IMR-90 (cell line): ENCODE measurements around the gene MEGF10. TPM values are rescaled to one million over a fixed set of nuclear protein-coding genes. Genes with fewer than 3 reads are reported as not detected.
A peak's percentile ranks its signal among the peaks of the same experiment; 100 is the strongest.

Experiments used
- ATAC-seq: fragments of 200-7000 bp; cut with Tn5 transposase; 2 replicates; pipeline ENCODE4 v1.9.1; 2020; ENCODE audit warnings: low read depth, mild to moderate bottlenecking, moderate library complexity
- BruUV-seq: library from RNA; stranded (reverse); fragments of 400-500 nt; replicated peaks from 2 replicates; lab custom pipeline; 2021; lab: Mats Ljungman, UMichigan
- CTCF ChIA-PET: fragments of 300-600 bp; formaldehyde crosslinking; extraction: SDS; loops from one replicate; lab custom pipeline; 2021; ENCODE audit warnings: antibody characterized with exemption; lab: Yijun Ruan, JAX
- POLR2A ChIA-PET: fragments of 300-600 bp; sonication (Branson Sonifier 250); formaldehyde crosslinking; loops from one replicate; lab custom pipeline; 2022; ENCODE audit warnings: antibody characterized with exemption; ENCODE audit not compliant: unreplicated experiment; lab: Charles Lee
- DNase-seq: peaks from one replicate; pipeline ENCODE4 v3.0.0; 2013
- H2AFZ ChIP-seq: replicated peaks from 2 replicates; pipeline ENCODE3; 2013; ENCODE audit warnings: low read length, mild to moderate bottlenecking; ENCODE audit not compliant: poor library complexity
- H2AK5ac ChIP-seq: 2 replicates; pipeline ENCODE4 v1.6.1; 2013; ENCODE audit warnings: low read depth, low read length, inconsistent platforms
- H2AK9ac ChIP-seq: replicated peaks from 2 replicates; pipeline ENCODE3; 2013; ENCODE audit warnings: mild to moderate bottlenecking, low read depth, low read length, moderate library complexity; ENCODE audit not compliant: poor library complexity
- H2BK120ac ChIP-seq: 2 replicates; pipeline ENCODE4 v1.6.1; 2013; ENCODE audit warnings: low read depth, low read length, inconsistent platforms
- H2BK15ac ChIP-seq: 3 replicates; pipeline ENCODE4 v1.6.1; 2013; ENCODE audit warnings: low read depth, low read length, inconsistent platforms
- H2BK20ac ChIP-seq: 2 replicates; pipeline ENCODE4 v1.6.1; 2013; ENCODE audit warnings: low read depth, mild to moderate bottlenecking, inconsistent platforms, low read length, moderate library complexity
- H2BK5ac ChIP-seq: 2 replicates; pipeline ENCODE4 v1.6.1; 2013; ENCODE audit warnings: mild to moderate bottlenecking, low read depth, low read length, inconsistent platforms; ENCODE audit not compliant: poor library complexity, severe bottlenecking
- H3K14ac ChIP-seq: replicated peaks from 2 replicates; pipeline ENCODE4 v1.6.1; 2013; ENCODE audit warnings: low read depth, low read length, inconsistent platforms
- H3K18ac ChIP-seq: 2 replicates; pipeline ENCODE4 v1.6.1; 2013; ENCODE audit warnings: low read depth, low read length, control low read depth
- H3K23ac ChIP-seq: 2 replicates; pipeline ENCODE4 v1.6.1; 2013; ENCODE audit warnings: low read depth, low read length, inconsistent platforms
- H3K27ac ChIP-seq: 2 replicates; pipeline ENCODE4 v1.5.1; 2013; ENCODE audit warnings: mild to moderate bottlenecking, control low read depth, low read length; ENCODE audit not compliant: insufficient read depth
- H3K27me3 ChIP-seq: 2 replicates; pipeline ENCODE4 v1.6.1; 2013; ENCODE audit warnings: low read length; ENCODE audit not compliant: control insufficient read depth, insufficient read depth
- H3K36me3 ChIP-seq: 2 replicates; pipeline ENCODE4 v1.6.1; 2013; ENCODE audit warnings: low read length, mixed read lengths; ENCODE audit not compliant: control insufficient read depth, insufficient read depth
- H3K4ac ChIP-seq: 2 replicates; pipeline ENCODE4 v1.6.1; 2013; ENCODE audit warnings: low read depth, low read length, inconsistent platforms
- H3K4me1 ChIP-seq: 2 replicates; pipeline ENCODE4 v1.6.1; 2013; ENCODE audit warnings: low read length, mixed read lengths; ENCODE audit not compliant: control insufficient read depth, insufficient read depth
- H3K4me2 ChIP-seq: 2 replicates; pipeline ENCODE4 v1.6.1; 2013; ENCODE audit warnings: low read depth, mild to moderate bottlenecking, control low read depth, low read length, moderate library complexity
- H3K4me3 ChIP-seq: 2 replicates; pipeline ENCODE4 v1.5.1; 2013; ENCODE audit warnings: low read depth, mild to moderate bottlenecking, control low read depth, low read length, moderate library complexity; ENCODE audit not compliant: insufficient read depth
- H3K56ac ChIP-seq: 2 replicates; pipeline ENCODE4 v1.6.1; 2013; ENCODE audit warnings: low read length, inconsistent platforms; ENCODE audit not compliant: insufficient read depth; ENCODE audit errors: extremely low read depth
- H3K79me1 ChIP-seq, 2 experiments: 2 replicates each; pipeline ENCODE4 v1.6.1; 2013; ENCODE audit warnings: low read length in 2 of 2, inconsistent platforms in 1 of 2, low read depth in 1 of 2
- H3K9ac ChIP-seq: 2 replicates; pipeline ENCODE4 v1.6.1; 2013; ENCODE audit warnings: low read depth, low read length, control low read depth
- H3K9me1 ChIP-seq: 2 replicates; pipeline ENCODE4 v1.6.1; 2013; ENCODE audit warnings: low read length, inconsistent platforms; ENCODE audit not compliant: insufficient read depth
- H3K9me3 ChIP-seq: 2 replicates; pipeline ENCODE4 v1.6.1; 2013; ENCODE audit warnings: low read length; ENCODE audit not compliant: control insufficient read depth, insufficient read depth
- H4K20me1 ChIP-seq: 2 replicates; pipeline ENCODE4 v1.6.1; 2013; ENCODE audit warnings: low read length, inconsistent platforms; ENCODE audit not compliant: insufficient read depth
- H4K5ac ChIP-seq: 2 replicates; pipeline ENCODE4 v1.6.1; 2013; ENCODE audit warnings: mild to moderate bottlenecking, low read depth, low read length, control low read depth
- H4K8ac ChIP-seq, 2 experiments: 2 replicates each; pipeline ENCODE4 v1.6.1; 2013; ENCODE audit warnings: low read depth in 2 of 2, low read length in 2 of 2, control low read depth in 1 of 2, inconsistent platforms in 1 of 2
- H4K91ac ChIP-seq: 2 replicates; pipeline ENCODE4 v1.6.1; 2013; ENCODE audit warnings: low read depth, low read length, inconsistent platforms; ENCODE audit not compliant: insufficient read depth
- MAFK ChIP-seq: IDR thresholded peaks from 2 replicates; pipeline ENCODE4 v1.6.1; 2012; ENCODE audit warnings: low read depth, low read length, improper control_type of control experiment
- MXI1 ChIP-seq: IDR thresholded peaks from 2 replicates; pipeline ENCODE4 v1.6.1; 2012; ENCODE audit warnings: low read depth, mild to moderate bottlenecking, low read length, moderate library complexity, borderline replicate concordance
- WGBS, 2 experiments: methylation state at CpG; one replicate each; pipeline versions ENCODE4 v1.1.5 to v1.1.7; 2013; ENCODE audit warnings: missing lambda C conversion rate in 2 of 2; ENCODE audit not compliant: insufficient read length in 1 of 2; ENCODE audit errors: extremely low coverage in 2 of 2; 5-methylcytosine and 5-hydroxymethylcytosine counted together
- dilution Hi-C: fragments of 300-500 bp; cut with HindIII; formaldehyde crosslinking; loops from one replicate; pipeline ENCODE4 v1.14.3; 2018; ENCODE audit warnings: low sequenced_read_pairs; ENCODE audit not compliant: unreplicated experiment
- in situ Hi-C: fragments of 300-500 bp; cut with MboI; formaldehyde crosslinking; loops from 3 replicates; pipeline ENCODE4 v1.14.3; 2019; ENCODE audit warnings: low sequenced_read_pairs, inconsistent platforms, mixed read lengths
- intact Hi-C: fragments of 100-400 bp; cut with micrococcal nuclease; formaldehyde crosslinking; loops from 2 replicates; pipeline ENCODE4 v1.10.0; 2022
- microRNA-seq, 2 experiments: library from miRNA; stranded (forward) in 1 of 2; unstranded in 1 of 2; fragments of 10-50 nt in 1 of 2; fragments of <30 nt in 1 of 2; gene quantifications in 1 of 2; microRNA quantifications in 1 of 2; one replicate each; pipeline versions ENCODE3 to v1.1.0; 2013 to 2020; ENCODE audit not compliant: insufficient read depth in 1 of 2, insufficient read length in 1 of 2, unreplicated experiment in 1 of 2
- polyA plus RNA-seq, 3 experiments: library from polyadenylated mRNA; depleted of rRNA; stranded (reverse); fragments of >200 nt; gene quantifications; 2 replicates each; pipeline ENCODE4 v1.2.3, GENCODE V29; 2012; ENCODE audit warnings: low replicate concordance in 1 of 3
- small RNA-seq, 5 experiments: library from RNA; depleted of rRNA; stranded (forward); fragments of <200 nt; gene quantifications; one replicate each; pipeline ENCODE3, GENCODE V24; 2012
- total RNA-seq: library from RNA; depleted of rRNA; stranded (reverse); fragments of >200 nt; gene quantifications from 2 replicates; pipeline ENCODE4 v1.2.3, GENCODE V29; 2012; rRNA removed

MEGF10 gene
- total and polyA plus RNA-seq, 2 of the 4 experiments (the other 2 are of a cell fraction): not detected

DNA sequence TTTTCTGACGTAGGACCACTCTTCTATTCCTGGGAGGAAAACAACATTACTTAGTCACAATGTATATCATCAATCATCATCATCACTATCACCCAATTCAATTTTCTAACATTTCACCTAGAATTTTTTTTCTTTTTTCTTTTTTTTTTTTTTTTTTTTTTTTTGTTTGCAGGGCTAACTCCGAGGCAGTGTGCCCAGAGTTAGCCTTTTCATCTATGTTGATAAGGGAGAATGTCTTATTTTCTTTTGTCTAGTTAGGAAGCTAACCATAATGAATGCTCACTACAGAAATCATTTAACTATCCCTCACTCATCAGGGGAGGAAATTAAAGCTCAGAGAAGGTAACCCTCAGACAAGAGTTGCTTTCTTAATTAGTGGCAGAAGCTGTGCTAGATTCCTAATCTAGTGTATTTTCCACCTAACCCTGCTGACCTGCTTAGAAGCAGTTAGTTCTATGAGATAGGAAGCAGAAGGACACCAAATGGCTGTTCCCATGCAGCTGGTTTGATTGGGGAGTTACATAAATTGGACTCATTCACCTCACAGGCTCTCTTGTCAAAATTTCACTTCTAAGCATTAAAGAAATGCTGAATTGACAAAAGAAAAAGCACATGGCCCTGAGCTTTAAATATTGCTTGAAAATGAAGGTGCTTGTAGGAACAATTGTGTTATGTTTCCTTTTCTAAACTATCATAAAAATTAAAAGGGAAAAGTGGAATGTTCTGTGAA is 218.2 kb downstream of the MEGF10 start:
- H3K4me1 ChIP-seq: no peaks in the 10 kb centered on the region
- H2AFZ ChIP-seq: no peak overlapping the region
- H4K91ac ChIP-seq: no peak overlapping the region
- CTCF ChIA-PET: no interaction called here
- H3K27me3 ChIP-seq: peaks cover 18% of the 10 kb centered on the region
- H3K4me2 ChIP-seq: no peak overlapping the region
- intact Hi-C loops (no loop called here), in situ Hi-C loops (loop anchor here (25.0 kb wide), 1 partner anchor 697 kb away; no protein-coding TSS in a partner anchor), dilution Hi-C loops (no loop called here)
- ATAC-seq: no peak
- H3K4me3 ChIP-seq: no peak overlapping the region
- H3K27ac ChIP-seq: no peak overlapping the region
- no peak overlapping the region for H2BK5ac ChIP-seq
- no peak overlapping the region for H2AK5ac ChIP-seq
- H3K18ac ChIP-seq: no peak overlapping the region
- no peaks in the 10 kb centered on the region for H3K9me3 ChIP-seq
- POLR2A ChIA-PET: no interaction called here
- H3K9me1 ChIP-seq: no peaks in the 10 kb centered on the region
- H2BK15ac ChIP-seq: no peak overlapping the region
- H3K9ac ChIP-seq: no peak overlapping the region
- H3K14ac ChIP-seq: no peak overlapping the region
- TF ChIP-seq MAFK: peak; percentile 81
- no peak for TF ChIP-seq MXI1
- no peak overlapping the region for H2BK20ac ChIP-seq
- DNase-seq: no peak
- H3K23ac ChIP-seq: no peak overlapping the region
- H3K36me3 ChIP-seq: no peaks in the 10 kb centered on the region
- H4K8ac ChIP-seq: no peak overlapping the region
- no peak overlapping the region for H4K5ac ChIP-seq
- no peak overlapping the region for H3K56ac ChIP-seq
- H2BK120ac ChIP-seq: no peak overlapping the region
- no CpG with 5 or more reads among the region's 2 CpGs for WGBS, 2 experiments
- no peaks in the 10 kb centered on the region for H3K79me1 ChIP-seq
- no peak overlapping the region for H2AK9ac ChIP-seq
- no TSS peak for BruUV-seq
- H4K20me1 ChIP-seq: no peaks in the 10 kb centered on the region
- H3K4ac ChIP-seq: no peak overlapping the region

Small RNA genes within 50 kb of the gene (microRNA-seq; reads per million reads assigned to microRNA genes)
- gene AC010424.1 (ENCODE audit: insufficient read depth, insufficient read length): not detected

Small RNA genes within 50 kb of the gene (small RNA-seq; reads per million reads assigned to genes)
- 0 reads per million in 5 experiments for gene AC010424.1

Other genes starting within 250 kb of the MEGF10 start
- 0.72 and 0.83 TPM in 2 replicates for gene C5orf63, start 217.3 kb upstream of the MEGF10 start, total RNA-seq
- 0.86 and 1.1 TPM in 2 replicates for gene C5orf63, start 217.3 kb upstream of the MEGF10 start, polyA plus RNA-seq (2012; rRNA removed)
- gene PRRC1, start 226.8 kb downstream of the MEGF10 start, total RNA-seq: 46.8 and 49.4 TPM in 2 replicates
- gene PRRC1, start 226.8 kb downstream of the MEGF10 start, polyA plus RNA-seq (2012; rRNA removed): 63.1 and 68.3 TPM in 2 replicates